GM19372 (cell line): Measurements from ENCODE around the gene SAMD7.

Experiments used
- ATAC-seq: cut with Tn5 transposase; IDR thresholded peaks from one replicate; pipeline ENCODE4 v1.9.1; 2021; ENCODE audit warnings: mild to moderate bottlenecking, low read depth, moderate library complexity; ENCODE audit not compliant: unreplicated experiment

Gene SAMD7

DNA sequence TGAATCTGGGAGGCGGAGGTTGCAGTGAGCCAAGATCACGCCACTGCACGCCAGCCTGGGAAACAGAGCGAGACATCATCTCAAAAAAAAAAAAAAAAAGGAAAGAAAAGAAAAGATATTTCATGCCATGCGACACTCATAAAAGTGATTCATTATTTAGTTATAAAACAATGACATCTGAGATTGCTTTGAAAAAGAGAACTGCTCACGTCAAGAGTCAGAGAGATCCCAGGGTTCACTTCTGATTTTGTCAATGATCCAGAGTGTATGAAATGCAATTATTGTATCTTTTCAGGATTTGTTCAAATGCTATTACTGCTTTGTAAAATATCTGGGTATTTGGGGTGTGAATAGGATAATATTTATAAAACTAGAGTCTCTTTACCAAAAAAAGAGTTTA is 6.0 kb upstream of the SAMD7 start:
- no peak for ATAC-seq

DNA sequence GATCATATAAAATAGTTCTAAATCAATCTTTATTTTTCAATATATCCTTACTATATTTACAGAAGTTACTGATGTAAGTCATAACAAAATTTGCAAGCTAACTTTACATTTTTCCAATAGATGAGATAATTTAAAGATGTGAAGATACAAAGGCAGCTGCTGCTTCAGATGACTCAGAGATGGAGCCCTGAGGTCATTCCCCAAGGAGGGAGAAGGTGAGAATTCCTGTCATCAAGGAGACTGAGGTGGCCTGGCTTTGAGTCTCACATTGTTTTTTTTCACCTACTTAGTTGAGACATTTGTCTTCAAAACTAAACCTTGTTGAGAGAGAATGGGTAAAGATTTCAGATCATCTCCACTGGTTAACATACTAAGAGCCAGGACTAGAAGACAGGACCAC is 3.9 kb upstream of the SAMD7 start:
- ATAC-seq: no peak

DNA sequence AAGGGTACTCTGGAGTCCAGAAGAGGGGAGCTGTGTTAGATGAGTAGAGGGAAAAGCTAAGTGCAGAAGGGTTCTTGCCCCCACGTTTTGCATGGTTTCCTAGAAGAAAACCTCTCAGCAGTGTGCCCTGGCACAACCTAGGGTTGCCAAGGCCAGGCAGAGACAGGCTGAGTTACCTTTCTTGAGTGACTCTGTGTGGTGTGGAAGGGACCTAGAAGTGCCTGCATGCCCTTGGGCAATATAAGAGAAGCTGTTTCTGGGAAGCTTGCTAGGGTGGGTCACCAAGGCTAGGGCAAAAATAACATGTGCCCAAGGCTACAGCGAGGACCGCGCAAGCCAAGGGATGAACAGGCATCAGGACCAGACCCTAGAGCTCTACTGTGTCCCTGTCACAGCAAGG is 3.4 kb upstream of the SAMD7 start:
- ATAC-seq: no peak

DNA sequence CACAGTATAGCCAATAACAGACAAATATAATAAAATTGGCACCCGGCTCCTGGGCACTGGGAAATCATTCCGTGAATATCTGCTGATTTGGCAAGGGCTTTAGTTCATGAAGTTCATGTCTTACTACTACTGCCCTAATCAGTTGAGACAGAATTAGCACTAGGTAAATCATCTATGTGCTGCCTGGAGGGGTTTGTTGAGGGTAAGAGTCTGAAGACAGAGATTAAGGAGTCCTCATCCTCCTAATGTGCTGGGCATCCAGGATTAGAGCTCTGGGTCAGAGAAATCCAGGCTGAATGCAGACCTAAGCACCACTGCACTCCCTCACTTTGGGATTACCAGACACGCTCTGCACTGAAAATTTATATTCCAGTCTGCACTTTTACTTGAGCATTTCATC is 2.0 kb downstream of the SAMD7 start:
- ATAC-seq: no peak

DNA sequence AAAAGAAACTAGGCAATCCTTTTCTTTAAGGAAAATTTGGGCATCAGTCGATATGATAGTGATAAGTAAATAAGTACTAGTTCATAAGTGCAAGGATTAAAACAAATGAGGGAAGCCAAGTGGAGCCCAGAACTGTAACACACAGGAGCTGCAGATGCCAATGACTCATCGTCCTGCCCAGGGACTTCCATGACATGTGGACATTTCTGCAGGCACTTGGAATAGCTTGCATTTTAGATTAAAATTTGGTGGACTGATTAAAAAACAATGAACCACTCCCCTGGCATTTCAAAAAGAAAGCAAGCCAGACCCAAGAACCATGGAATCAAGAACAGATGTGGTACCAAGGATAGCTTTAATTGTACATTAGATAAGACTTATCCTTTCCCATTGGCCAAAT is 2.9 kb downstream of the SAMD7 start:
- ATAC-seq: no peak

DNA sequence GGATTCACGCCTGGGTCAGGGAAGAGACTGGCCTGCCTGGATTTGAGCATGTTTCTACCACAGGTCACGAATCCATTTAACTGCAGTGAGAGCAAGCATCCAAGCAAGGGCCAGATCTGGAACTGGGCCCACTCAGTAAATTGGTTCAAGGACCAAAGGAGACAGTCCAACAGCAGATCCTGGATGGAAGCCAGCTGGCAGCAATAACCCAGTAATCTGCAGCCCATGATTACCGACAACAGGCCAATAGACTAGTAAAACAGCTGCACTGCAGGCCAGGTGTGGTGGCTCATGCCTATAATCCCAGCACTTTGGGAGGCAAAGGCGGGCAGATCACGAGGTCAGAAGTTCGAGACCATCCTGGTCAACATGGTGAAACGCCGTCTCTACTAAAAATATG is 11.8 kb downstream of the SAMD7 start:
- ATAC-seq: no peak

DNA sequence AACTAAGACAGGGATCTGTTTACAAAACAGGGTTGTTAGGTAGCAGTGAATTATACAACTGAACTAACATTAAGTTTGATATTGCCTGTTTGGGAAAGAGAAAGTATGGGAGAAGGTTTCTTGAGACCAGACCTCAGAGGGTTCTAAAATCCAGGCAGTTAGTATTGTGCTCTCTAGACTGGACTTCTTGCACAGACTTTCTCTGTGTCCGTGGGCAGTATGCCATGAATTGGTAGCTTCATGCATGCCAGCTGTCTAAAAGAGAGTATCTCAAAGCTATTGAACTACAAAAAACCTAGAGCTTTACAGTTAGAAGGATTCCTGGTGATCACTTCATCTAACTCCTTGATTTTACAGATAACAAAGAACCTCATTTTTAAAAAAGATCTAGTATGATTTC is 12.5 kb downstream of the SAMD7 start:
- ATAC-seq: no peak

DNA sequence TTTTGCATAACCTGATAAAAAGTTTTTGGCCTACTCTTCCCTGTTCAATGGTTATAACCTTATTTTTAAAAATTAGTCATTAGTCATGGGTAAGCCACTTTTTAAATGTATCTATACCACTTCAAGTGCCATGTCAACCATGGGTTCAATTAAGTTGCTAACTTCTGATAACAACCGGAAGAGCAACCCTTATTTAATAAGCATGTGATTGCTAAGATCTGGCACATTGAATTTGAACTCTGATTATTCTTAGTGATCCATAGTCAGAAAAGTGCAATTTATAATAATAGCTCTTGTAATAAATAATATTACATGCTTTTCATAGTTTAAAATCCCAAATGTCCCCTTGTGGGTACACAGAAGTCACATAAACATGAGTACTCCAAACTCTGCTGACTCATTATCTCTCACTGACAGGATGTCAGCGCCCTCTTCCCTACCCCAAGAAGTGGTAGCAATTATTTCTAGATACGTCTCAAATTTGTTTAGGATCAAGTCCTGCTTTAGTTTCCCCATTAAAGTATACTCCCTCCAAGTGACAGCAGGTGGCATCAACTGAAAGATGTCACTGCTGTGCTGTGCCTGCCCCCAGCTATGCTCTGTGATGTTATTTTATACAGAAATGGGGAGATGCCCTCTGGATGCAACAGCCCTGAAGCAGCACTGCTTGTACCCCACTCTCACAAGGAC is 18.6 kb downstream of the SAMD7 start:
- no peak for ATAC-seq

DNA sequence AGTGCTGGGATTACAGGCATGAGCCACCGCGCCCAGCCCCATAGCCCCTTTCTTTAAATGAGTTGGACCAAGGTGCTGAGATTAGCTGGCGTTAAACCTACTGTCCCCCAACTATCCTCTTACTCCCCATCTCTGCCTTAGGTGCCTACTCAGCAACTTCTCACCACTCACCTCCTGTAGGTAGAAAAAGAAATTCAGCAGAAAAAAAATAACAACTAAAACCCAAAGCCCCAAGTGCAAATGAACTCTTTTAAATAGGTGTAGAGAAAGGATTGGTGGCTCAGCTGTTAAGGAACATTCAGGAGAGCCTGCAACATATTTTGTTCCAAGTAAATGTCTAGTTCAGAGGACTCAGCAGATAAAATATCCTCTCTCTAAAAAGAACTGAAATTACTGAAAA is 19.5 kb downstream of the SAMD7 start:
- no peak for ATAC-seq

DNA sequence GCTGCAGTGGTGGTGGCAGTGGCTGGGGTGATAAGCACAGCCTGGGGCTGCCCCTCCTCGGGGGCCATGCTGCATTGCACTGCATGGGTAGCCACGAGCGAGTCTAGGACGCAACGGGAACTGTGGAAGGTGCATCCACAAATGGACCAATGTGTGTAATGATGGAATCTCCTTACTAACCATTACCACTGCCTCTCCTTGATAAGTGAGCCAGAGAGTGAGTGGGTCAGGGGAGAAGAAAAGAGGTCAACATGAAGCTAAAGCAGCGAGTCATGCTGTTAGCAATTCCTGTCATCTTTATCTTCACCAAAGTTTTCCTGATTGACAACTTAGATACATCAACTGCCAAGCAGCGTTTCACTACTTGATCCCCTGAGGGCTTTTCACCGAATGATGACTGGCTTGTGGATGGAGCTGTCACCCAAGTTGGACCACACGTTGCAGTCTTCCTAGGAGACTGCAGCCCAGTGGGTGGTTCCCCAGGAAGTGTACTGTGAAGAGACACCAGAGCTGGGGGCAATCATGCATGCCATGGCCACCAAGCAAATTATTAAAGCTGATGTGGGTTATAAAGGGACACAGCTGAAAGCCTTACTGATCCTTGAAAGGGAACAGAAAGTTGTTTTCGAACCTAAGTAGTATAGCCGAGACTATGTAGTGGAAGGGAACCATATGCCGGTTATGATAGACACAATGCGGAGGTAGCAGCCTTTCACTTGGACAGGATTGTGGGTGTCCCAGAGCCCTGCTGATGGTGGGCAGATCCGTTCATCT is 20.6 kb downstream of the SAMD7 start:
- ATAC-seq: peak; percentile 86

DNA sequence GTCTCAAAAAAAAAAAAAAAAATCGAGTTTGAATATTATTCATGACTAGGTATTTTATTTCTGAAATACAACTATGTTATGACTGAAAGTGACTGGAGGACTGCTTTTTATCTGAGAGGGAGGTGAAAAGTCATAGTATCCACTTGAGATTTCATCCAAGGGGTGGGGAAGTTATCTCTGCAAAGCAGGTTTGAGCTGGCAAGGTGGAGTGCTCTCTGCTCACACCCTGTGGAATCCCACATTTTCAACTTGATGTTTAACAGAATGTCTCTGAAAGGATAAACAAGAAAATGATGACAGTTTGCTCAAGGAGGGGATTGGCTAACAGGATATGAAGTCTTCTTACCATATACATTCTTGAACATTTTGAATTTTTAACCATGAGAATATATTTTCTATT is 27.9 kb downstream of the SAMD7 start:
- ATAC-seq: no peak

DNA sequence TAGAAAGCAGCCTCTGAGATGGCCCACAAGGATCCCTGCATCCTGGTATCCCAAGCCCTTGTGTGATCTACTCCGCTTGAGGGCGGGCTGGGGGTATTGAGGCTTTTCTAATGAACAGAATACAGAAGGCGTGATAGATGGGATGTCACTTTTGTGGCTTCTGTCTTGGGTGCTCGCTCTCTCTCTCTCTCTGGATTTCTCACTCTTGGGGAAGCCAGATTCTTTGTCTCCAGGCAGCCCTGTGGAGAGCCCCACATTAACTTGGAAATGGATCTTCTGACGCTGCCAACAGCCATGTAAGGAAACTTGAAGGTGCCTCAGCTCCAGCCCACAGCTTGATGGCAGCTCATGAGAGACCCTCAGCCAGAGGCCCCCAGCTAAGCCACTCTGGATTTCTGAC is 28.4 kb downstream of the SAMD7 start:
- no peak for ATAC-seq

DNA sequence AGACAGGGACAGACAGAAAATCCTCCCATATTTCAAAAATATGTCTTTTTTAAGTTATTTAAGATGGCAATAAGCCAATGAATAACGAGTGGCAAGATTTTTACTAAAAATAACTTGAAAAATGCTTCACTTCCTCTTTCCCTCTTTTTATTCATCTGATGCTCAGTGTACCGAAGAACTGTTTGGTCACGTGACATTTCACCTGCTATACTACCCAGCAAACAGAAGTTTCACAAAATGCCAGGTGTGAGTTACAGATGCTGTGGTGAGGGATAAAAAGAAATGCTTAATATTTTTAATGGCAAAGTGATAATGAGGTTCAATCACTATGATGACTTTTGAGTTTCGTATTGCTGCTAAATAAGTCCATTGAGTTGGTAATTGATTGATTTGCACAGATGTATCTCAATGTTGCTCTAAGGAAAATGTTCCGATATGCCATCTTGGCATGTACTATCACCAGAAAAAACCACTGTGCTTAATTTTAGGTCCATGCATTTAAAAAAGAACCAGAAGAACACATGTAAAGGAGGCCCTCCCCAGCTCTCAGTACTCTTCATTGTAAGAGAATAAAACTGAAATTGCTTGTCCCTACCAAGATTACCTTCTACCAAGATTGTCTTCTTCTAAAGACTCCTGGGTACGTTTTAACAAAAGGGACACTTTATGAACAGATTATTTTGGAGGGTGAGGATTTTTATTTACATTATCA is 29.3 kb downstream of the SAMD7 start:
- ATAC-seq: peak; percentile 61

DNA sequence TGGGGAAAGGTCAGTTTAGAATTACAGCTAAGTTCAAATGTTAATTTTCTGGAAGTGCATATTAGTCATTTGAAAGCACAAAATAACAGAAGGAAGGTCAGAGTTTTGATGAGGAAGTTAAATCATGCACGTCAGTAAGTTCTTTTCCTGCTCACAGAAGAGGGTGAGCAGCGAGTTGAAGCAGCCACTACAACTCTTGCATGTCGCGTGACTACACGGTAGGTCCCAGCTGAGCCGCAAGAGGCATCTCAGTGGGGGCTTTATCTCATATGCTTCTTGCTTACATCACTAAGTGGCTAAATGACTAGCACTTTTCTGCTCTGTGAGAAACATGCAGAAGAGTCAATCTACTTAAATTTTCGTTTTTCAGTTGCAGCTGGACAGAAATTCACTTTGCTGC is 33.9 kb downstream of the SAMD7 start:
- ATAC-seq: peak; percentile 77

DNA sequence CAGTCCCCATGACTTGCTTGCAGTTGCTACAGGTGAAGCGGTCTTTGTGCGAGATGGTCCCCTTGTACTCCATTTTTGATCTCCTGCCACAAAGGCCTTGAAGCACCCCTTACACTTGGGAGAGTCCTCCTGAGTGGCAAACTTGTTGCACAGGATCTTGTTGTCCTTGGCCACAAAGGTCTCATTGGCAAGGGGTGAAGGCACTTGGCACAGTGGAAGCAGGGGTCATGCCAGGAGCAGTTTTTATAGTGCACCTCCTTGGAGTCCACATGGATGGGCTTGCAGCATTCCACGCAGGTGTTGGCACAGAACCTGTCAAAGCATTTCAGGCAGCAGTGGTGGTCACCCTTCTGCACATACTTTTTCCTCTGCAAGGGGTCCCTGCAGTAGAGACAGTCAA is 35.0 kb downstream of the SAMD7 start:
- ATAC-seq: no peak

DNA sequence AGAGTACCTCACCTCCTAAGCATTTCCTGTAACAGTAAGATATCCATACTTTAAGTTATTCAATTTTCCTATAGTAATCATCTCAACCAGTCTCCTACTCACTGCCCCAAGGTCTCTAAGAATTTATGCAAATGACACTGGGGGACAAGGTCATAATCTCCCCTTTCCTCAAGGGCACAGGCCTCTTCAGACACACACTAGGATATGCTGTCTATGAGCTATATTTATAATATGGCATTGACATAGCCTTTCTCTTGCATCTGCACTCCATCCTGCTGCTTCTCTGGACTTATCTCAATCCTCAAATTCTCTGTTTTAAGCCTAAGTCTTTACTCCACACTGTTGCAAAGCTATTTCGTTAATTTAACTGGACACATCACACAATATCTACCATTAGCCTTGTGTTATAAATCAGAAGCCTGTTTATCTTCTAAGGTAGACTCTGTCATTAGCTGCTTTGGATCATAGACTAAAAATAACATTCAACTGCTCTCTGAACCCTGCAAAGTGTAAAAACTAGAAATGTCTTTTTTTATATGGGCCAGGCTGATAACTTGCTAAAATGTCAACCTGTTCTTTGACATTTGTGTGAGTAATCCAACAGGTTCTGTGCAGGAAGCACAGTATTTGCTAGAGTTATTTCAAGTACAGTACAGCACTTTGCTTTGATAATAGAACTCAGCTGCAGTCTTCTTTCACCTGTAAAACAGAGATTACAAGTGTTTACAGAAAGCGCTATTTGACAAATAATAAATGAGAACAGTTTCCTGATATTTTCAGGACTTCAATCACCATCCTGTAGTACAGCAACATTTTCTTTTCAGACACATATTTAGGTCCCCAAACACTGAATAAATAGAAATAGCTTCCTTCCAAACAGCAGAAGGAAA is 37.4 kb downstream of the SAMD7 start:
- no peak for ATAC-seq

DNA sequence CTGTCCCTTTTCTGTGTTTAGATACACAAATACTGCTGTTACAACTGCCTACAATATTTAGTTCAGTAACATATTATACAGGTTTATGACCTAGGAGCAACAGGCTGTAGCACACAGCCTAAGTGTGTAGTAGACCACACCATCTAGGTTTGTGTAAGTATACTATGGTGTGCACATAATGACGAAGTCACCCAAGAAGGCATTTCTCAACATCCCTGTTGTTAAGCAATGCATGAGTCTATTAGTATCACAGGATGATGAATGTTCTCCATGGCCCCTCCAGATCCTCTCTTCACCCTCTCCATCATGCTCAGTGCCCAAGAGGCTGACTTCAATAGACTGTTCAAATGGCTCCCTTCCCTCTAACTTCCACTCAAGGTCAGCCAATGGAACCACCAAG is 40.7 kb downstream of the SAMD7 start:
- ATAC-seq: no peak

DNA sequence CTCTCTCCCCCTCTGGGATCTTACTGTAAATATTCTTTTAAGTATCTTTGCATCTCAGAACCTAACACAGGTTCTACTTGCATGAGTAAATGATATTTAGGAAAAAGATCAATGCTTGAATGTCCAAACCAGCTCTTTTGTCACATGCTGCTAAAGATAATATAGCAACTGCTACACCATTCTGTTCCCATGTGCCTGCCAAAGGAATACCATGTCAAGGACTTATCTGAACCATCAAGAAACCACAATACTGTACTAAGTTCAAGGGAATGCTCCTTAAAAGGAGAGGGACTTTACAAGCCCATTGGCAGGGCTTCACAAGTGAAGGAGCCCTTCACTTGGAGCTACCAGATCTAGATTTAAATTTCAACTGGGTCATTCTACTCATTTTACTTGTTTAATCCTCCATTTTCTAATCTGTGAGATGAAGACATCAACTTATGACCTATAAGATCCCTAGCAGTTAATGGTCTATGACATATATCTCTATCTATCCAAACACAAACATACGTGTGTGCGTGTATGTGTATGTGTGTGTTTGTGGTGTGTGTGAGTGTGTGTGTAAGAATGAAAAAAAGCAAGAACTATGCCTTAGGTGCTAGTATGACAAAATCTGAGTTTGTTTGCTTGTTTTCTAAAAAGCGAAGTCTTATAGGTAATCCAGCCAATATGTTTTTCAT is 42.2 kb downstream of the SAMD7 start:
- ATAC-seq: peak; percentile 11

DNA sequence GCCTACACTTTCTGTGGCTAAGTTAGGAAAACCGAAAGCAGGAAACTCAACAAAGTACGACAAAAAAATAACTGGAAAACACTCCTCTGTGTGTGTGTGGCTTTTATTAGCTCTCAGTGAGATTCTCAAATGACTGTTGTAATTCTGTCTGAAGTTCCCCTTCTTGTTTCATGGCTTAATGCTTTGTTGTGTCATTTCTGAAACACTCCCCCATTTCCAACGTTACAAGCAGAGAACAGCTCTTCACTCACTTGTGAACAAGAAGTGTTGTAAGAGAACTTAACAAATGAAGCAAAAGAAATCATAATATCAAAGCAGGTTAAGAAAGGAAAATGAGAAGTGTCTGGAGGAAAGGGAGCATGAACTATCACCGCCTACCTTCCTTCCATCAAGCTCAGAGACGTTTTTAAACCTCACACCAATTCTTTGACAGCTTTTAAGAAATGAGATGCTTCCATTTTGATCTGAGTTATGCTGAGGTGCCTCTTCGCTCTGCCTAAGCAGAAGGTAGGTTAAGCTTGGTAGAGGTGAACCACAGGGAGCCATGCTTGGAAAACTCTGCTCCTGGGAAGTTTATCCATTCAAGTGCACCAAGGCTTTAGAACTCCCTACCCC is 42.9 kb downstream of the SAMD7 start:
- ATAC-seq: peak; percentile 66

DNA sequence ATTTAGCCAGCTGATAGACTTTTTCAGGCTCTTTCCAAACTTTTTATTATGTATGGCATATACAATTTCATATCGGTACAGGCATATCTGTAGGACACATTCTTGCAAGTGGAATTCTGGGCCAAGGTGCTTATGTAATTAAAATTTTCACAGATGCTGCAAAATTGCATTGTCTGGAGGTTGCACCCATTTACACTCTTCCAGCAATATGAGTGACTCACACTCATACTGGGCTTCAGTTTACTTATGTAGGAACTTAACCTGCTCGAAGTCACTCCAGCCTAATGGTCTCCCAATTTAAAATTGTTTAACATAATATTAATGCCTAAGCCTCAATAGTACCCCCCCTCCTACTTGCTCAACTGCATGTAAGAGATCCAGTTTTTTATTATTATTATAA is 44.0 kb downstream of the SAMD7 start:
- no peak for ATAC-seq
